ENCODE measurements around the gene TPMT. TPM values are rescaled to one million over a fixed set of nuclear protein-coding genes. Genes with fewer than 3 reads are reported as not detected.

Gene TPMT
- total RNA-seq, 1 donor from 2014 or later: 0.72 TPM

GRCh38 chr6:18088419-18089296, 66.2 kb downstream of the TPMT start:
- Mint-ChIP-seq H3K27me3 (peaks cover 3% of the 10 kb centered on the region), H3K36me3 (ENCODE audit: low read depth) (no peaks in the 10 kb centered on the region), H3K9me3 (no peaks in the 10 kb centered on the region), H3K4me1 (no peaks in the 10 kb centered on the region), H3K27ac (no peak overlapping the region), H3K4me3 (no peak overlapping the region)
- DNase-seq: no peak
- intact Hi-C loops (cut with micrococcal nuclease): no loop called here

GRCh38 chr6:18087396-18088165, 67.3 kb downstream of the TPMT start:
- no peak overlapping the region for H3K4me3 Mint-ChIP-seq
- H3K27me3 Mint-ChIP-seq: peaks cover 2% of the 10 kb centered on the region
- H3K36me3 Mint-ChIP-seq (ENCODE audit: low read depth): no peaks in the 10 kb centered on the region
- intact Hi-C loops (cut with micrococcal nuclease): no loop called here
- H3K4me1 Mint-ChIP-seq: no peaks in the 10 kb centered on the region
- no peaks in the 10 kb centered on the region for H3K9me3 Mint-ChIP-seq
- no peak overlapping the region for H3K27ac Mint-ChIP-seq
- DNase-seq: no peak

- peaks cover 5% of the 10 kb centered on the region for H3K9me3 Mint-ChIP-seq
- H3K4me3 Mint-ChIP-seq: no peak overlapping the region
- H3K36me3 Mint-ChIP-seq (ENCODE audit: low read depth): no peaks in the 10 kb centered on the region
- no peak overlapping the region for H3K27ac Mint-ChIP-seq
- H3K27me3 Mint-ChIP-seq: no peaks in the 10 kb centered on the region
- H3K4me1 Mint-ChIP-seq: no peaks in the 10 kb centered on the region
- intact Hi-C loops (cut with micrococcal nuclease): no loop called here
- DNase-seq: no peak
Observed at GRCh38 chr6:18081025-18081668, 73.7 kb downstream of the TPMT start.

GRCh38 chr6:18080544-18080943, 74.3 kb downstream of the TPMT start:
- H3K27ac Mint-ChIP-seq: no peak overlapping the region
- DNase-seq: no peak
- no peaks in the 10 kb centered on the region for H3K4me1 Mint-ChIP-seq
- no peak overlapping the region for H3K4me3 Mint-ChIP-seq
- H3K27me3 Mint-ChIP-seq: no peaks in the 10 kb centered on the region
- peaks cover 8% of the 10 kb centered on the region for H3K9me3 Mint-ChIP-seq
- H3K36me3 Mint-ChIP-seq (ENCODE audit: low read depth): no peaks in the 10 kb centered on the region
- intact Hi-C loops (cut with micrococcal nuclease): no loop called here

GRCh38 chr6:18078866-18079265, 76.0 kb downstream of the TPMT start:
- Mint-ChIP-seq H3K36me3 (ENCODE audit: low read depth) (no peaks in the 10 kb centered on the region), H3K27ac (no peak overlapping the region), H3K4me3 (no peak overlapping the region), H3K4me1 (no peaks in the 10 kb centered on the region), H3K9me3 (peaks cover 13% of the 10 kb centered on the region), H3K27me3 (no peaks in the 10 kb centered on the region)
- intact Hi-C loops (cut with micrococcal nuclease): no loop called here
- no peak for DNase-seq

Other genes with a start within 250 kb of the TPMT start
- not detected in 2 replicates for gene KIF13A, start 167.4 kb downstream of the TPMT start, total RNA-seq
- gene NHLRC1, start 32.4 kb downstream of the TPMT start, total RNA-seq: 0.09 and 0.26 TPM in 2 replicates
- 8.5 and 8.6 TPM in 2 replicates for gene KDM1B, start 345 bp upstream of the TPMT start, total RNA-seq
- gene DEK, start 109.5 kb upstream of the TPMT start, total RNA-seq: 170 and 175 TPM in 2 replicates
- gene RNF144B, start 232.3 kb upstream of the TPMT start, total RNA-seq: 0.19 and 0.40 TPM in 2 replicates